Activated CD4-positive, alpha-beta T cell treated with anti-CD3 and anti-CD28 coated beads, Interleukin-2, amount 10 ng/mL, durations not matched to agents 7 days and 5 days (primary cell): ENCODE data around the gene HEG1. TPM values are rescaled to one million over a fixed set of nuclear protein-coding genes. Genes with fewer than 3 reads are reported as not detected.

Source experiments
- CTCF ChIA-PET: fragments of 350-600 bp; sonication (Branson Sonifier 250); formaldehyde crosslinking; loops from one replicate; lab custom pipeline; 2021; ENCODE audit warnings: antibody characterized with exemption; lab: Charles Lee
- POLR2A ChIA-PET: fragments of 350-600 bp; sonication (Branson Sonifier 250); formaldehyde crosslinking; loops from one replicate; lab custom pipeline; 2021; ENCODE audit warnings: antibody characterized with exemption; lab: Charles Lee
- DNase-seq: peaks from one replicate; pipeline ENCODE4 v3.0.0-alpha.2; 2020
- H3K27ac Mint-ChIP-seq: one replicate; pipeline ENCODE4 v1.8.0; 2021; ENCODE audit warnings: mild to moderate bottlenecking, moderate library complexity, mixed read lengths
- H3K27me3 Mint-ChIP-seq: one replicate; pipeline ENCODE4 v1.8.0; 2021; ENCODE audit warnings: mixed read lengths
- H3K36me3 Mint-ChIP-seq: one replicate; pipeline ENCODE4 v1.8.0; 2021; ENCODE audit warnings: low read depth, mixed read lengths
- H3K4me1 Mint-ChIP-seq: one replicate; pipeline ENCODE4 v1.8.0; 2021; ENCODE audit warnings: mixed read lengths
- H3K4me3 Mint-ChIP-seq: one replicate; pipeline ENCODE4 v1.8.0; 2021; ENCODE audit warnings: mild to moderate bottlenecking, moderate library complexity, mixed read lengths
- H3K9me3 Mint-ChIP-seq: one replicate; pipeline ENCODE4 v1.8.0; 2021; ENCODE audit warnings: mixed read lengths
- total RNA-seq, 2 experiments: library from RNA; stranded (reverse); gene quantifications; one replicate each; pipeline ENCODE4 v1.2.3, GENCODE V29; 2021

Gene HEG1
- total RNA-seq, 2 experiments from 2014 or later: 26.6 to 30.4 TPM

GRCh38 chr3:125037498-125038150, 18.2 kb downstream of the HEG1 start:
- Mint-ChIP-seq H3K4me1 (peaks cover 15% of the 10 kb centered on the region), H3K27me3 (no peaks in the 10 kb centered on the region), H3K4me3 (no peak overlapping the region), H3K9me3 (peaks cover 34% of the 10 kb centered on the region), H3K36me3 (peaks cover 47% of the 10 kb centered on the region), H3K27ac (no peak overlapping the region)
- ChIA-PET CTCF (interaction anchor here (1.2 kb wide), 1 partner anchor 12 kb away, joined by 3 read pairs; no protein-coding TSS in a partner anchor), POLR2A (no interaction called here)
- no peak for DNase-seq

- Mint-ChIP-seq H3K36me3 (peaks cover 48% of the 10 kb centered on the region), H3K27me3 (no peaks in the 10 kb centered on the region), H3K9me3 (peaks cover 38% of the 10 kb centered on the region), H3K27ac (peak overlapping the region; percentile 2), H3K4me3 (no peak overlapping the region), H3K4me1 (peaks cover 21% of the 10 kb centered on the region)
- ChIA-PET CTCF (interaction anchor here (0.6 kb wide), 1 partner anchor 811 kb away, joined by 3 read pairs; no protein-coding TSS in a partner anchor), POLR2A (interaction anchor here (0.9 kb wide), 1 partner anchor 11 kb away, joined by 3 read pairs; no protein-coding TSS in a partner anchor)
- no peak for DNase-seq
Observed at GRCh38 chr3:125035217-125035616, 20.6 kb downstream of the HEG1 start.

- Mint-ChIP-seq H3K4me3 (no peak overlapping the region), H3K27me3 (no peaks in the 10 kb centered on the region), H3K36me3 (peaks cover 48% of the 10 kb centered on the region), H3K27ac (no peak overlapping the region), H3K4me1 (peaks cover 23% of the 10 kb centered on the region), H3K9me3 (peaks cover 34% of the 10 kb centered on the region)
- ChIA-PET POLR2A (no interaction called here), CTCF (interaction anchor here (1.1 kb wide), 1 partner anchor 14 kb away, joined by 3 read pairs; no protein-coding TSS in a partner anchor)
- no peak for DNase-seq
Observed at GRCh38 chr3:125033616-125034015, 22.2 kb downstream of the HEG1 start.

GRCh38 chr3:125033135-125033534, 22.7 kb downstream of the HEG1 start:
- ChIA-PET CTCF (interaction anchor here (1.1 kb wide), 1 partner anchor 13 kb away, joined by 3 read pairs; no protein-coding TSS in a partner anchor), POLR2A (no interaction called here)
- Mint-ChIP-seq H3K4me1 (peaks cover 28% of the 10 kb centered on the region), H3K27ac (no peak overlapping the region), H3K36me3 (peaks cover 50% of the 10 kb centered on the region), H3K27me3 (no peaks in the 10 kb centered on the region), H3K4me3 (no peak overlapping the region), H3K9me3 (peaks cover 30% of the 10 kb centered on the region)
- no peak for DNase-seq

- H3K36me3 Mint-ChIP-seq: peaks cover 52% of the 10 kb centered on the region
- H3K27me3 Mint-ChIP-seq: no peaks in the 10 kb centered on the region
- no peak overlapping the region for H3K4me3 Mint-ChIP-seq
- H3K4me1 Mint-ChIP-seq: peaks cover 31% of the 10 kb centered on the region
- H3K27ac Mint-ChIP-seq: no peak overlapping the region
- DNase-seq: no peak
- ChIA-PET CTCF (interaction anchor here (1.1 kb wide), 1 partner anchor 13 kb away, joined by 3 read pairs; no protein-coding TSS in a partner anchor), POLR2A (no interaction called here)
- H3K9me3 Mint-ChIP-seq: peaks cover 27% of the 10 kb centered on the region
Observed at GRCh38 chr3:125032683-125033082, 23.1 kb downstream of the HEG1 start.

GRCh38 chr3:125032100-125032643, 23.6 kb downstream of the HEG1 start:
- peaks cover 55% of the 10 kb centered on the region for H3K36me3 Mint-ChIP-seq
- H3K4me3 Mint-ChIP-seq: no peak overlapping the region
- H3K27me3 Mint-ChIP-seq: no peaks in the 10 kb centered on the region
- peaks cover 25% of the 10 kb centered on the region for H3K9me3 Mint-ChIP-seq
- ChIA-PET CTCF (no interaction called here), POLR2A (no interaction called here)
- DNase-seq: no peak
- H3K27ac Mint-ChIP-seq: no peak overlapping the region
- peaks cover 35% of the 10 kb centered on the region for H3K4me1 Mint-ChIP-seq

GRCh38 chr3:125031544-125031943, 24.3 kb downstream of the HEG1 start:
- no peaks in the 10 kb centered on the region for H3K27me3 Mint-ChIP-seq
- DNase-seq: no peak
- H3K36me3 Mint-ChIP-seq: peaks cover 60% of the 10 kb centered on the region
- peaks cover 24% of the 10 kb centered on the region for H3K9me3 Mint-ChIP-seq
- POLR2A ChIA-PET: no interaction called here
- H3K27ac Mint-ChIP-seq: no peak overlapping the region
- no peak overlapping the region for H3K4me3 Mint-ChIP-seq
- H3K4me1 Mint-ChIP-seq: peaks cover 37% of the 10 kb centered on the region
- CTCF ChIA-PET: no interaction called here

GRCh38 chr3:125028657-125029056, 27.1 kb downstream of the HEG1 start:
- peaks cover 12% of the 10 kb centered on the region for H3K9me3 Mint-ChIP-seq
- ChIA-PET POLR2A (no interaction called here), CTCF (no interaction called here)
- H3K36me3 Mint-ChIP-seq: peaks cover 68% of the 10 kb centered on the region
- no peak overlapping the region for H3K4me3 Mint-ChIP-seq
- peaks cover 54% of the 10 kb centered on the region for H3K4me1 Mint-ChIP-seq
- no peaks in the 10 kb centered on the region for H3K27me3 Mint-ChIP-seq
- no peak overlapping the region for H3K27ac Mint-ChIP-seq
- DNase-seq: no peak

GRCh38 chr3:125025642-125026041, 30.2 kb downstream of the HEG1 start:
- H3K4me1 Mint-ChIP-seq: peaks cover 67% of the 10 kb centered on the region
- no peak overlapping the region for H3K4me3 Mint-ChIP-seq
- H3K27ac Mint-ChIP-seq: no peak overlapping the region
- DNase-seq: no peak
- H3K36me3 Mint-ChIP-seq: peaks cover 72% of the 10 kb centered on the region
- no peaks in the 10 kb centered on the region for H3K27me3 Mint-ChIP-seq
- H3K9me3 Mint-ChIP-seq: peaks cover 2% of the 10 kb centered on the region
- ChIA-PET POLR2A (no interaction called here), CTCF (no interaction called here)

GRCh38 chr3:125024817-125025216, 31.0 kb downstream of the HEG1 start:
- H3K4me3 Mint-ChIP-seq: no peak overlapping the region
- ChIA-PET CTCF (interaction anchor here (1.3 to 1.6 kb wide), 2 partner anchors 12 to 24 kb away, joined by 3 to 4 read pairs; no protein-coding TSS in a partner anchor), POLR2A (interaction anchor here (0.8 kb wide), 1 partner anchor 10 kb away, joined by 3 read pairs; no protein-coding TSS in a partner anchor)
- H3K27me3 Mint-ChIP-seq: no peaks in the 10 kb centered on the region
- no peak for DNase-seq
- peaks cover 66% of the 10 kb centered on the region for H3K4me1 Mint-ChIP-seq
- peak overlapping the region; percentile 68 for H3K27ac Mint-ChIP-seq
- no peaks in the 10 kb centered on the region for H3K9me3 Mint-ChIP-seq
- peaks cover 67% of the 10 kb centered on the region for H3K36me3 Mint-ChIP-seq

- Mint-ChIP-seq H3K9me3 (no peaks in the 10 kb centered on the region), H3K27ac (peak overlapping the region; percentile 68), H3K4me1 (peaks cover 74% of the 10 kb centered on the region), H3K27me3 (no peaks in the 10 kb centered on the region), H3K4me3 (peak overlapping the region; percentile 30), H3K36me3 (peaks cover 67% of the 10 kb centered on the region)
- DNase-seq: peak; percentile 14
- ChIA-PET CTCF (interaction anchor here (1.3 to 1.6 kb wide), 2 partner anchors 11 to 24 kb away, joined by 3 to 4 read pairs; no protein-coding TSS in a partner anchor), POLR2A (interaction anchor here (0.8 kb wide), 1 partner anchor 11 kb away, joined by 3 read pairs; no protein-coding TSS in a partner anchor)
Observed at GRCh38 chr3:125023833-125024555, 31.8 kb downstream of the HEG1 start.

GRCh38 chr3:125022206-125022605, 33.6 kb downstream of the HEG1 start:
- CTCF ChIA-PET: interaction anchor here (0.7 to 1.9 kb wide), 2 partner anchors 27 to 1863 kb away, joined by 3 to 4 read pairs; no protein-coding TSS in a partner anchor

More at GRCh38 chr3:125022206-125022605, 33.6 kb downstream of the HEG1 start:
- Mint-ChIP-seq H3K27ac (peak overlapping the region; percentile 65), H3K27me3 (no peaks in the 10 kb centered on the region), H3K9me3 (no peaks in the 10 kb centered on the region), H3K4me1 (peaks cover 65% of the 10 kb centered on the region), H3K4me3 (no peak overlapping the region), H3K36me3 (peaks cover 63% of the 10 kb centered on the region)
- POLR2A ChIA-PET: no interaction called here
- DNase-seq: no peak
